ENCODE measurements around the gene C17orf100. TPM values are rescaled to one million over a fixed set of nuclear protein-coding genes. Genes with fewer than 3 reads are reported as not detected.

The C17orf100 gene
- under 0.01 and 0.15 TPM in 2 replicates for total RNA-seq

GRCh38 chr17:6651354-6651918, at the start of gene C17orf100, which contains the start of gene MED31:
TSS of gene C17orf100 (plus strand) at chr17:6651762. CDS start at chr17:6651914, 152 bp downstream.
TSS of gene MED31 (minus strand) at chr17:6651605. CDS start at chr17:6651528, 77 bp downstream.

GRCh38 chr17:6640536-6641246, 10.9 kb upstream of the C17orf100 start, which contains the start of the genes KIAA0753 and TXNDC17:
TSS of gene KIAA0753 (minus strand) at chr17:6640711. CDS start at chr17:6635103, 5,608 bp downstream.
TSS of gene TXNDC17 (plus strand) at chr17:6641060. CDS start at chr17:6641083, 23 bp downstream.

Other genes with a start within 250 kb of the C17orf100 start
- gene AIPL1, start 216.6 kb upstream of the C17orf100 start, total RNA-seq, result not detected in 2 replicates
- gene PIMREG, start 207.3 kb upstream of the C17orf100 start, total RNA-seq, result 26.0 and 31.2 TPM in 2 replicates
- gene PITPNM3, start 95.2 kb upstream of the C17orf100 start, total RNA-seq, result 0.15 and 0.32 TPM in 2 replicates
- 5.5 and 8.5 TPM in 2 replicates for gene KIAA0753, start 11.1 kb upstream of the C17orf100 start, total RNA-seq
- gene TXNDC17, start 10.7 kb upstream of the C17orf100 start, total RNA-seq, result 138 and 237 TPM in 2 replicates
- 16.4 and 17.5 TPM in 2 replicates for gene MED31, start 157 bp upstream of the C17orf100 start, total RNA-seq
- not detected in 2 replicates for gene SLC13A5, start 61.6 kb downstream of the C17orf100 start, total RNA-seq
- 12.3 and 129 TPM in 2 replicates for gene XAF1, start 104.3 kb downstream of the C17orf100 start, total RNA-seq
- gene FBXO39, start 124.5 kb downstream of the C17orf100 start, total RNA-seq, result 0.61 and 3.2 TPM in 2 replicates
- gene TEKT1, start 180.0 kb downstream of the C17orf100 start, total RNA-seq, result not detected in 2 replicates

Data from epithelial cell of umbilical artery (primary cell).